ENCODE measurements around the gene METTL22.

METTL22 gene

DNA sequence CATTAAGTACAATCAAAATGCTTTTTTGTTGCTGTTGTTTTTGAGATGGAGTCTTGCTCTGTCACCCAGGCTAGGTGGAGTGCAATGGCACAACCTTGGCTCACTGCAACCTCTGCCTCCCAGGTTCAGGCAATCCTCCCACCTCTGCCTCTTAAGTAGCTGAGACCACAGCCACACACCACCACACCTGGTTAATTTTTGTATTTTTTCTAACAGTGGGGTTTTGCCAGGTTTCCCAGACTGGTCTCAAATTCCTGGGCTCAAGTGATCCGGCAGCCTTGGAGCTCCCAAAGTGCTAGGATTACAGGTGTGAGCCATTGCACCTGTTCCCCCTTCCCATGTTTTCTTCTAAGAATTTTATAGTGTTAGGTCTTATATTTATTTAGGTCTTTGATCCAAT is 48.0 kb downstream of the METTL22 start:
- no peak overlapping the region for H3K27ac ChIP-seq (ENCODE audit: low read length)
- TF ChIP-seq EZH2 (IDR thresholded peaks at IDR 0.05; ENCODE audit: borderline replicate concordance, low read depth, low read length, severe bottlenecking) = no peak
- TF ChIP-seq, protein P1, sequence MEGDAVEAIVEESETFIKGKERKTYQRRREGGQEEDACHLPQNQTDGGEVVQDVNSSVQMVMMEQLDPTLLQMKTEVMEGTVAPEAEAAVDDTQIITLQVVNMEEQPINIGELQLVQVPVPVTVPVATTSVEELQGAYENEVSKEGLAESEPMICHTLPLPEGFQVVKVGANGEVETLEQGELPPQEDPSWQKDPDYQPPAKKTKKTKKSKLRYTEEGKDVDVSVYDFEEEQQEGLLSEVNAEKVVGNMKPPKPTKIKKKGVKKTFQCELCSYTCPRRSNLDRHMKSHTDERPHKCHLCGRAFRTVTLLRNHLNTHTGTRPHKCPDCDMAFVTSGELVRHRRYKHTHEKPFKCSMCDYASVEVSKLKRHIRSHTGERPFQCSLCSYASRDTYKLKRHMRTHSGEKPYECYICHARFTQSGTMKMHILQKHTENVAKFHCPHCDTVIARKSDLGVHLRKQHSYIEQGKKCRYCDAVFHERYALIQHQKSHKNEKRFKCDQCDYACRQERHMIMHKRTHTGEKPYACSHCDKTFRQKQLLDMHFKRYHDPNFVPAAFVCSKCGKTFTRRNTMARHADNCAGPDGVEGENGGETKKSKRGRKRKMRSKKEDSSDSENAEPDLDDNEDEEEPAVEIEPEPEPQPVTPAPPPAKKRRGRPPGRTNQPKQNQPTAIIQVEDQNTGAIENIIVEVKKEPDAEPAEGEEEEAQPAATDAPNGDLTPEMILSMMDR (IDR thresholded peaks at IDR 0.05; ENCODE audit: borderline replicate concordance, extremely low read depth, low read length, poor library complexity, severe bottlenecking) = no peak
- ATAC-seq (ENCODE audit: insufficient read depth, low read depth) (no peak), DNase-seq (no peak)
- no peaks in the 10 kb centered on the region for H3K79me2 ChIP-seq (ENCODE audit: insufficient read depth, low read length)
- no peaks in the 10 kb centered on the region for H3K9me3 ChIP-seq (ENCODE audit: insufficient read depth, low read length, severe bottlenecking)
- H3K4me1 ChIP-seq (ENCODE audit: insufficient read depth, low read length) = no peaks in the 10 kb centered on the region
- 0 out of 2 replicates have a peak, but pooled peaks cover 3% of the 10 kb centered on the region for H3K36me3 ChIP-seq (ENCODE audit: insufficient read depth, low read length)
- no peak overlapping the region for H2AFZ ChIP-seq (ENCODE audit: low read depth, low read length)
- no peak overlapping the region for H3K9ac ChIP-seq (ENCODE audit: low read depth, low read length)
- H3K4me3 ChIP-seq (ENCODE audit: low read depth in 1 of 2, low read length in 2 of 2) = no peak overlapping the region
- no peaks in the 10 kb centered on the region for H3K27me3 ChIP-seq (ENCODE audit: insufficient read depth, low read length, poor library complexity)
- no peak overlapping the region for H3K4me2 ChIP-seq (ENCODE audit: insufficient read depth, low read length)
- H4K20me1 ChIP-seq (ENCODE audit: insufficient read depth, low read length) = no peaks in the 10 kb centered on the region

DNA sequence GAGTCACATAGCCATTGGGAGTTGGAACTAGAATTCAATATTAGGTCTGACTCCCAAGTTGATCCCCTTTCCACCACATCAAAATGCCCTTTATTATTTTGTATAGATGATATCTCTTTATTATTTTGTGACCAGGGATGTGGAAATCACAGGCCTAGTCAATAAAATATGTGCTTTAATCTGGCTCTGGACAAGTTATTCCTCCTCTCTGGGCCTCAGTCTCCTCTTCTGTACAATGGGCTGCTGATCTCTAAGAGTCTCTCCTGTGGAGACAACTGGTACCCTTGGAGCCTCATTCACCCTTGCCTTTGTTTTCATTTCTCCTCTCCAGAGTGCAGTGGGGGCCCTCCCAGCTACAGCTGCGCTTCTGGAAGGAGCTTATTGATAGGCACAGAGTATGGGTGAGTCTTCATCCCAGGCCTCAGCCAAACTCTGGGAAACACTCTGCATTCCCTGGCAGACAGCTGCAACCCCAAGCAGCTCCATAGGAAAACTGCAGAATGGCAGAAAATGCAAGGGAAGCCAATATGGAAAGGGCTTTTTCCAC is 48.6 kb downstream of the METTL22 start:
- Histone ChIP-seq H3K4me1 (ENCODE audit: insufficient read depth, low read length) (peaks cover 6% of the 10 kb centered on the region), H3K36me3 (ENCODE audit: insufficient read depth, low read length) (0 out of 2 replicates have a peak, but pooled peaks cover 3% of the 10 kb centered on the region), H3K4me3 (ENCODE audit: low read depth in 1 of 2, low read length in 2 of 2) (no peak overlapping the region), H4K20me1 (ENCODE audit: insufficient read depth, low read length) (no peaks in the 10 kb centered on the region), H2AFZ (ENCODE audit: low read depth, low read length) (no peak overlapping the region), H3K4me2 (ENCODE audit: insufficient read depth, low read length) (no peak overlapping the region), H3K79me2 (ENCODE audit: insufficient read depth, low read length) (no peaks in the 10 kb centered on the region), H3K9ac (ENCODE audit: low read depth, low read length) (no peak overlapping the region), H3K27ac (ENCODE audit: low read length) (no peak overlapping the region), H3K27me3 (ENCODE audit: insufficient read depth, low read length, poor library complexity) (no peaks in the 10 kb centered on the region), H3K9me3 (ENCODE audit: insufficient read depth, low read length, severe bottlenecking) (no peaks in the 10 kb centered on the region)
- no peak for DNase-seq
- ATAC-seq (ENCODE audit: insufficient read depth, low read depth) = no peak
- no peak for TF ChIP-seq EZH2 (IDR thresholded peaks at IDR 0.05; ENCODE audit: borderline replicate concordance, low read depth, low read length, severe bottlenecking)
- TF ChIP-seq, protein P1 (IDR thresholded peaks at IDR 0.05; ENCODE audit: borderline replicate concordance, extremely low read depth, low read length, poor library complexity, severe bottlenecking) = no peak

DNA sequence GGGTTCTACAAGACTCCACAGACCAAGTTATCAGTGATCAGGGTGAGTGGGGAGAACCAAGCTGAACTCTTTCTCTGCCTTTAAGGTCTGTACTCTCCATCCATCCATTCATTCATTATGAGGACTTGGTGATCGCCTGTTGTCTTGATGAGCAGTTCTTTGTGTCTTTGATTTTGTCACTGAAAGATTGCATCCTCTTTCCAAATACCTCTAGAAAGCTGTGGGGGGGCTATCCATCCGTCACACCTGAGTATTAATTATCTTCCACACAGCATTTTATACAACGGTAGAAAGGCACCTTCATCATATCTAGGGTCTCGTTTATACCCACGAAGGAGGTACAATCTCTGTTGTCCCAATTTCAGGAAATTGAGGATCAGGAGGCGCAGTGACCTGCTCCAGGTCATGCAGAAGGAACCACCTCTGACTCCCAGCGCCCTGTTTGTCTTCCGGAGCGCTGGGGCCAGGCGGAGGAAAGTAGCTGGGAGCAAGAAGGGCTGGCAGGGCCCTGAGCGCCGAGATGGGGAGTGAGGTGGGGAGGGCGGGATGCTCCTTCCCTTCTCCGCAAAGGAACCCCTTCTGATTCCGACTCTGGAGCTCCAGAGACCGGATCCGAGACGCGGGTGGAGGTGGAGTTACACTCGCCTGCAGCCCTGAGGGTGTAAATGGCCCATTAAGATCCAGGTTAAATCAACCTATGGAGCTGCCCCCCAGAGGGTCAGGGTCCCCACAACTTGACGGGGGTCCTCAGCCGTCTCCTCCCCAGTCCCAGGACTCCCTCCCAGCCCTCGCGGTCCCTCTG is 52.3 kb downstream of the METTL22 start:
- Histone ChIP-seq H3K27me3 (ENCODE audit: insufficient read depth, low read length, poor library complexity) (no peaks in the 10 kb centered on the region), H2AFZ (ENCODE audit: low read depth, low read length) (peak overlapping the region; percentile 64), H3K4me3 (ENCODE audit: low read depth in 1 of 2, low read length in 2 of 2) (peak overlapping the region in 1 of 2 experiments; percentile 52; a peak in 2 of 4 replicates), H3K4me2 (ENCODE audit: insufficient read depth, low read length) (peak overlapping the region; percentile 82), H4K20me1 (ENCODE audit: insufficient read depth, low read length) (peaks cover 6% of the 10 kb centered on the region), H3K79me2 (ENCODE audit: insufficient read depth, low read length) (0 out of 2 replicates have a peak, but pooled peaks cover 3% of the 10 kb centered on the region), H3K36me3 (ENCODE audit: insufficient read depth, low read length) (no peaks in the 10 kb centered on the region), H3K27ac (ENCODE audit: low read length) (0 out of 2 replicates have a peak overlapping the region, but pooled peaks have one; percentile 28), H3K9ac (ENCODE audit: low read depth, low read length) (peak overlapping the region; percentile 33; the same call in 1 of the 2 replicates), H3K4me1 (ENCODE audit: insufficient read depth, low read length) (peaks cover 14% of the 10 kb centered on the region), H3K9me3 (ENCODE audit: insufficient read depth, low read length, severe bottlenecking) (no peaks in the 10 kb centered on the region)
- ATAC-seq (ENCODE audit: insufficient read depth, low read depth) (no peak), DNase-seq (no peak)
- TF ChIP-seq, protein P1 (IDR thresholded peaks at IDR 0.05; ENCODE audit: borderline replicate concordance, extremely low read depth, low read length, poor library complexity, severe bottlenecking) = no peak
- no peak for TF ChIP-seq EZH2 (IDR thresholded peaks at IDR 0.05; ENCODE audit: borderline replicate concordance, low read depth, low read length, severe bottlenecking)

Measured in DND-41 (cell line).